HG03558 (cell line): ENCODE data around the gene FAM234A.
"Not testable (repeated sequence)": the region's sequence is repeated elsewhere in the genome, so short reads cannot be mapped to it uniquely, and the experiment has no call there.

Source experiments
- ATAC-seq: cut with Tn5 transposase; IDR thresholded peaks from one replicate; pipeline ENCODE4 v1.9.1; 2021; ENCODE audit warnings: moderate number of reproducible peaks; ENCODE audit not compliant: unreplicated experiment; ENCODE audit errors: extremely low read depth

FAM234A gene

GRCh38 chr16:263944-264343, 29.3 kb downstream of the FAM234A start:
- no peak for ATAC-seq

DNA sequence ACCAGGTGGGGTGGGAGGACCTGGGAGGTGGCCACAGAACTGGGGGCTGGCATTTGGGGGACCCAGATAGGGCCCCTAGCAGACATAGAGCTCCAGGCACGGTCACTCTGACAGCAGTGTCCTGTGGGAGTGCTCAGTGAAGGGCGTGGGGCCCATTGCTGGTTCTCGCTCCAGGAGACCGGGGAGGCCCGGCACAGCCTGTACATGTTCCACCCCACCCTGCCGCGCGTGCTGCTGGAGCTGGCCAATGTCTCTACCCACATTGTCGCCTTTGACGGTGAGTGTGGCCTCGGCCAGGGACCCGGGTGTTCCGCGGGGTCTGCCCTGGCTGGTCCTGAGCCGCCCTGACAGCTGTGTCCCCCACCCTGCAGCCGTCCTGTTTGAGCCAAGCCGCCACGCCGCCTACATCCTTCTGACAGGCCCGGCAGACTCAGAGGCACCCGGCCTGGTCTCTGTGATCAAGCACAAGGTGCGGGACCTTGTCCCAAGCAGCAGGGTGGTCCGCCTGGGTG, 29.9 kb downstream of the FAM234A start:
- no peak for ATAC-seq

GRCh38 chr16:265002-265529, 30.4 kb downstream of the FAM234A start:
- no peak for ATAC-seq

GRCh38 chr16:265711-266110, 31.1 kb downstream of the FAM234A start:
- no peak for ATAC-seq

DNA sequence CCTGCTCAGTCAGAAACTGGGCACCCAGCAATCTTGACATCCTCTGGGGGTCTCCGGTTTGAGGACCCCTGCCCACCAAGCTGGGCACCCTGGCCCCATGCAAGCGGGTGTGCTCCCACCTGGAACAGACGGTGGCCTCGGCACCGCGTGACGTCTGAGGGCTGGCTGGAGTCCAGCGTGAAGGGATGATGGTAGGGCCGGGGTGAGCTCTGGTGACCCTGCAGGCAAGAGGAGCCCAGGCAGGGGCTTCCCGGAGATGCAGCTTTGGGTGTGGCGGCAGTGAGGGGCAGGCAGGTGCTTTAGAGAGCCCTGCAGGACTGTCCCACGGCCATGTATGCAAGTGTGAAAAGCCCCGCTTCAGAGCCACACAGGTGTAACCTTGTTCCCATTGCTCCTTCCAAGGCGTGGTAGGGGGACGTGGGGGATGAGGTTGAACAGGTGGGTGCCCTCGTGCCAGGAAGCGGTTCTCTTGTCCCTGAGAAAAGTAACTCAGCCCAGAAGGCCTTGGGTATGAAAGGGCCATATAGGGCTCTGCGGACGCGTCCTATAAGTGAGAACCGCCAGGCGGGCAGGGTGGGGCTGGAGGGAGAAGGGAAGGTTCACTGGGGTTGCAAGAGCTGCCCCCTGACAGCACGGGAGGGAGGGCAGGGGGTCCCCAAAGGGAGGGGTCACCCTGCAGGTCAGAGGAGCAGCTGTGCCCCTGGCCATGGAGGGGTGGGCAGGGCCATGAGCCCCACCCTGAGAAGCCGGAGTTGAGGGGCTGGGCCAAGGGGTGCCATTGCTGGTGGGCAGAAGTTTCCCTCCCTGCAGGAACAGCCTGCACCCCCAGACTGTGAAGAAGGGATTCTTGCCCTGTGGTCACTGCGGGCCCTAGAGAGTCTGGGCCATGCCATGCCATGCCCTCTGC, 31.9 kb downstream of the FAM234A start:
- ATAC-seq = no peak

DNA sequence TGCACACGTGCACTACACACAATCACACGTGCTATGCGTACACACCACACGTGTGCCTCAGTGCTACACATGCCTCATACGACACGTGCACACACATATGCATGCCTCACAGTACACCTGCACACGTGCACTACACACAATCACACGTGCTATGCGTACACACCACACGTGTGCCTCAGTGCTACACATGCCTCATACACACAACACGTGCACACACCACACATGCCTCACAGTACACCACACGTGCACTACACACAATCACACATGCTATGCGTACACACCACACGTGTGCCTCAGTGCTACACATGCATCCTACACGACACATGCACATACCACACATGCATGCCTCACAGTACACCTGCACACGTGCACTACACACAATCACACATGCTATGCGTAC, 32.9 kb downstream of the FAM234A start:
- ATAC-seq = not testable (repeated sequence)

DNA sequence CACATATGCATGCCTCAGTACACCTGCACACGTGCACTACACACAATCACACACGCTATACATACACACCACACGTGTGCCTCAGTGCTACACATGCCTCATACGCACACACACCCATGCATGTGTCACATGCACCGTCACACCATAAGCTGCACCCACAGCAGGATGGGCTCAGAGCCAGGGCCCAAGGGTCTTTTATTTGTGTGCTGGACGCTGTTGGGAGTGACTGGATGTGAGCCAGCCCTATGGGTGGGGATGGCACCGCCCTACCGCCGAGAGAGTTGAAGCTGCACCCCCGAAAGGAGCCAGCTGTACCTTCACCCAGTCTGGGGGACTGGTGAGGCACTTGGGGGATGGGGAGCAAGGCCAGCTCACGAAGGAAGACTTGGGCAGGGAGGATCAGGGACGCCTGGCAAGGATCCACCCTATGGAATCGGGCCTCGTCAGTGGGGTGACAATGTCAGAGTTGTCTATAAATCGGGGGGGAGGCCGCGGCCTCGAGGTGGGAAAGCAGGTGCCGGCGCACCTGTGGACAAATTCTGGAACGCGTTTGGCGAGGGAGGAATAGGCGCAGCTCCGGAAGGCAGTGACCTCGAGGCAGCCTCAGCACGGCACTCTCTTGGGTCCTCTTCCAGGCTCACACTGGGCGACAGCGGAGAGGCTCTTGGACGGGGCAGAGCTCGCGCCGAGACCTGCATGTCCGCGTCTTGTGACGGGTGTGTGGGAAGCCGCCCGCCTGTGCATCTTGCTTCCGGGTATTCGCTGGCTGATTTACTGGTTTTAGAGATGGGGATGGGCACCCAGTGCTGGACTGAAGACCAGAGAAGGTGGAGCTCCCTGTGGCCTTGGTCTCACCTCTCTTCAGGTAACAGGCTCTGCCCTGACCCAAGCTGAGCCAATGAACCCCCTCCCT, 33.8 kb downstream of the FAM234A start:
- no peak for ATAC-seq

GRCh38 chr16:269061-269796, 34.6 kb downstream of the FAM234A start:
- ATAC-seq = no peak

- ATAC-seq = no peak
These were observed 36.0 kb downstream of the FAM234A start for GRCh38 chr16:270381-271255.

- ATAC-seq = no peak
These were observed 38.3 kb downstream of the FAM234A start for GRCh38 chr16:272633-273546.

DNA sequence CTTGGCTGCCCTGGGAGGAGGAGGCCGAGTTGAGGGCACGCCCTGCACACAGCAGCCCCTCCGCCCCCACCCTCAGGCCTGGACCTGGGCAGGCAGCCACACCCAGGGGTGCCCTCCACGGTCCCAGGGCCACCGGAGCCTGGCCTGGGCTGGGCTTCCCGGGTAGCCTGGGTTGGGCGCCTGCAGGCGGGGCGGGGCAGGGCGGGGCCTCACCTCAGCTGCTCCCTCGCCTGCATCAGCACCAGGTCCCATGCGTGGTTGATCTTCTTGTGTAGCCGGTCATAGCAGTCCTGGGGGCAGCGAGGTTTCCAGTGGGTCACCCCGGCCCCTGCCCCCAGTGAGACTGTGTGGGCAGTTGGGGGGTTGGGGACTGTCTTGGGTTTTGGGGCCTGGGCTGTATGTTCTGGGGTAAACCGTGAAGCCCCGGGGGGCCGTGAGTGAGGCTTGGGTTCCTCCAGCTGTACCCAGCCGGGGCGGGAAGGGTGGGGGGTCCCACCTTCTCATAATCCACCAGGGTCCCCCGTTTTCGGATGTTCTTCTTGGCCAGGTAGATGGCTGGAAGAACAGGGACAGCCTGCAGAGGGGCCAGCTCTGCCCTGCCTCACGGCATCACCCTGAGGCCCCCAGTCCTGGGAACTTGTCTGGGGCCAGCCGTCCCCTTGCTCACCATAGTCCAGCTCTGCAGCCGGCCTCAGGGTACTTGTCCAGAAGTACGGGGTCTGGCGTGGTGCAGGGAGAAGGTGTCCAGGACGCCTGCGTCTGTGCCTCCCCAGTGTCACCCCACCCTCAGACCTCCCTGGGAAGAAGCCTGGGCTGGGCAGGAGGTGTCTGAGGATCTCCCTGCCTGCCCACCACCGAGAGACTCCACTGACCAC, 39.2 kb downstream of the FAM234A start:
- ATAC-seq = no peak

- ATAC-seq = no peak
These were observed 40.5 kb downstream of the FAM234A start for GRCh38 chr16:275041-275641.

DNA sequence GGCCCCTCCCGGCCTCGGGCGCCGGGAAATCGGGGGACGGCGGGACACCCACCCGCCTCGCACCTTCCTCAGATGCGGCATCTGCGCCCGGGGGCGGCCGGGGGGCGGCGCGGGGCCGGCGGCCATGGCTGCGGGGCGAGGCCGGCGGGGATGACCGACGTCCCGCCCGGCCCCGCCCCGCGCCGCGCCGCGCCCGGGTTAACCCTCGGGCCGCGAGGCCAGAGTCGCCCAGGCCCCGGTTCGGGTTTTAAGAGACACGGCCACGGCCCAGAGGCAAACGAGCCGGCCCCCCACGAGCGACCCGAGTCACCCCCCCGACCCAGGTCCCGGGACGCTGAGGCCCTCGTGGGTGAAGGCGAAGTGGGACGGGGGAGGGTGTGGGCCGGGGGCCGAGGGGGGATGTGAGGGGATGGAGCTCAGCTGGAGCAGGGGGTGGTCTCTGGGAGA, 41.2 kb downstream of the FAM234A start, which contains the start of gene RGS11:
TSS of gene RGS11 (minus strand) at position 159 of the 447 bp plus-strand sequence. CDS start at position 126, 33 bp downstream.
- ATAC-seq = no peak

DNA sequence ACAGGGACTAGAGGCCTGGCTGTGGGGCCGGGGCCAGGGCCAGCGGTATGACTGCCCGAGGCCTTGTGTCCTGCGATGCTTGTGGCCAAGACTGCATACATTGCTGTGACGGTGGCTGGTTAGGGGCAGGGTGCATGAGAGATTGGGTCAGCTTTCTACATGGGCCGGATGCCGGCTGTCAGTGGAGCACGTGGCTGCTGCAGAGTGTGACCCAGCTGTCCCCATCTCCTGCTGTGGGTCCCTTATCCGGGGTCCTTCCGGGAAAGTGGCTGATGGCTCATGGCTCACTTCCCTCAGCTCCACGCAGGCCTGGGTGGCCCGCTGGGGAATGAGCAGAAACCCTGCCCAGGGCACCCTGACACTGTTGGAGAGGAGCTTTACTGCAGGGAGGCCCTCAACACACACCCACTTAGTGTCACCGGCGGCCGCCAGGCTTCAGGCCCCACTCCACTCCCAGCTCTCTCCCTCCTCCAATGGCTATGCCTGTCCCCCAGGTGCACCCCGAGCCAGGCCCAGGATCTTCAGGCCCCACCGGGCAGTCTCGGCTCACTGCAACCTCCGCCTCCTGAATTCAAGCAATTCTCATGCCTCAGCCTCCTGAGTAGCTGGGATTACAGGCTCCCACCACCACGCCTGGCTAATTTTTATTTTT, 41.9 kb downstream of the FAM234A start:
- no peak for ATAC-seq

DNA sequence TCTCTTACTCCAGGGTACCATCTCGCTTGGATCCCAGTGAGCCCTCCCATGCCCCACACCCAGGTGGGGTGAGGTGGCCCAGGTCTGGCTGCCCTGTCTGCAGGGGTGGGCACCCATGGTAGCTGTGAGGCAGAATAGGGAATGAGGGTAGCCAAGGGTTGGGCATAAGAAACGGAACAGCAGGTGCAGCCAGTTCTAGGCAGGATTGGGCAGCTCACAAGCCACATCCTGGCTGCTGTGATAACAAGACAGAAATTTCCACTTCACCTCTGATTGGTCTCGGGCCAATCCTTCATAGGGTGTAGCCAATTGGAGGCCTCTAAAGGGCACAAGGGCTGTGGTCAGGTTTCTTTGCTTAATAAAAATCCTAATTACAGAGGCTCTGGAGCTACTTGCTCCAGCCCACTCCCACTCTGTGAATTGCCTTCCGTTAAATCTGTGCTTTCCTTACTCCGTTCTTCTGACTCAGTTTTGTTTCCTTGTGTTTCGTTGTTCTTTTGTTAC, 44.3 kb downstream of the FAM234A start:
- no peak for ATAC-seq

GRCh38 chr16:279531-279930, 44.9 kb downstream of the FAM234A start:
- no peak for ATAC-seq
